ENCODE measurements around the gene C7orf33.

Gene C7orf33

GRCh38 chr7:148626828-148627227, 36.3 kb downstream of the C7orf33 start:
- Histone ChIP-seq H3K79me2 (ENCODE audit: insufficient read depth, low read length) (no peaks in the 10 kb centered on the region), H3K36me3 (ENCODE audit: insufficient read depth, low read length) (no peaks in the 10 kb centered on the region), H3K9ac (ENCODE audit: low read length) (no peak overlapping the region), H3K4me3 (ENCODE audit: low read depth, low read length, poor library complexity, severe bottlenecking) (no peak overlapping the region), H3K9me3 (ENCODE audit: low read length) (no peaks in the 10 kb centered on the region), H3K4me1 (ENCODE audit: insufficient read depth, low read length, severe bottlenecking) (no peaks in the 10 kb centered on the region), H3K9me2 (ENCODE audit: low read depth, low read length) (no peaks in the 10 kb centered on the region), H4K20me1 (ENCODE audit: insufficient read depth, low read length) (no peaks in the 10 kb centered on the region), H3F3A (ENCODE audit: insufficient read depth, low read length) (no peaks in the 10 kb centered on the region), H3K27ac (ENCODE audit: low read depth, low read length, poor library complexity, severe bottlenecking) (no peak overlapping the region), H3K27me3 (ENCODE audit: insufficient read depth, low read length) (no peaks in the 10 kb centered on the region), H3K4me2 (ENCODE audit: low read length) (no peak overlapping the region), H2AFZ (ENCODE audit: low read length) (no peak overlapping the region)
- TF ChIP-seq EZH2 (IDR thresholded peaks at IDR 0.05; ENCODE audit: borderline replicate concordance, low read length) = no peak
- TF ChIP-seq, protein P1, sequence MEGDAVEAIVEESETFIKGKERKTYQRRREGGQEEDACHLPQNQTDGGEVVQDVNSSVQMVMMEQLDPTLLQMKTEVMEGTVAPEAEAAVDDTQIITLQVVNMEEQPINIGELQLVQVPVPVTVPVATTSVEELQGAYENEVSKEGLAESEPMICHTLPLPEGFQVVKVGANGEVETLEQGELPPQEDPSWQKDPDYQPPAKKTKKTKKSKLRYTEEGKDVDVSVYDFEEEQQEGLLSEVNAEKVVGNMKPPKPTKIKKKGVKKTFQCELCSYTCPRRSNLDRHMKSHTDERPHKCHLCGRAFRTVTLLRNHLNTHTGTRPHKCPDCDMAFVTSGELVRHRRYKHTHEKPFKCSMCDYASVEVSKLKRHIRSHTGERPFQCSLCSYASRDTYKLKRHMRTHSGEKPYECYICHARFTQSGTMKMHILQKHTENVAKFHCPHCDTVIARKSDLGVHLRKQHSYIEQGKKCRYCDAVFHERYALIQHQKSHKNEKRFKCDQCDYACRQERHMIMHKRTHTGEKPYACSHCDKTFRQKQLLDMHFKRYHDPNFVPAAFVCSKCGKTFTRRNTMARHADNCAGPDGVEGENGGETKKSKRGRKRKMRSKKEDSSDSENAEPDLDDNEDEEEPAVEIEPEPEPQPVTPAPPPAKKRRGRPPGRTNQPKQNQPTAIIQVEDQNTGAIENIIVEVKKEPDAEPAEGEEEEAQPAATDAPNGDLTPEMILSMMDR (IDR thresholded peaks at IDR 0.05; ENCODE audit: low read length) = no peak

- TF ChIP-seq, protein P1 (IDR thresholded peaks at IDR 0.05; ENCODE audit: low read length) = no peak
- Histone ChIP-seq H3K79me2 (ENCODE audit: insufficient read depth, low read length) (no peaks in the 10 kb centered on the region), H3K4me2 (ENCODE audit: low read length) (no peak overlapping the region), H3K27ac (ENCODE audit: low read depth, low read length, poor library complexity, severe bottlenecking) (no peak overlapping the region), H3K9me2 (ENCODE audit: low read depth, low read length) (no peaks in the 10 kb centered on the region), H4K20me1 (ENCODE audit: insufficient read depth, low read length) (no peaks in the 10 kb centered on the region), H3K9ac (ENCODE audit: low read length) (no peak overlapping the region), H3K27me3 (ENCODE audit: insufficient read depth, low read length) (no peaks in the 10 kb centered on the region), H3K4me3 (ENCODE audit: low read depth, low read length, poor library complexity, severe bottlenecking) (no peak overlapping the region), H3K36me3 (ENCODE audit: insufficient read depth, low read length) (no peaks in the 10 kb centered on the region), H2AFZ (ENCODE audit: low read length) (no peak overlapping the region), H3K9me3 (ENCODE audit: low read length) (no peaks in the 10 kb centered on the region), H3K4me1 (ENCODE audit: insufficient read depth, low read length, severe bottlenecking) (no peaks in the 10 kb centered on the region), H3F3A (ENCODE audit: insufficient read depth, low read length) (no peaks in the 10 kb centered on the region)
Measured at GRCh38 chr7:148628011-148628410, 37.4 kb downstream of the C7orf33 start.

DNA sequence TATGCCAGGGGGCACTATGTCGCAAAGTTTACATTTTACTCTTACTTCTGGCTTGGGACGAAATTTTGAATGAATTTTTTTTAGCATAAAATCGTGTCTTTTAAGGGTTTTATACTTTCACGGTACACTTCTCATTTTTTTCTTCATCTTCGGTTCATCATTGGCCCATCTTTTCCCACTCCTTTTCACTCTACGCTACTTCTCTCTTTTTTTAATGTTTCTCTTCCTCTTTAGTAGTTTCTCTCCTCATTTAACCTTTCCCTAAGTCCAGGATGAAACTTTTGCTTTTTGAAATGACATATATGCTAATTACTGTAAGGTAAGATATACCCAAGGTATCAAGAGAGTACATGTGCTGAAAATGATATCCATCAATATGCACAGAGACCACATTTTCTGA, 39.5 kb downstream of the C7orf33 start:
- Histone ChIP-seq H3K9me3 (ENCODE audit: low read length) (no peaks in the 10 kb centered on the region), H3K9me2 (ENCODE audit: low read depth, low read length) (no peaks in the 10 kb centered on the region), H2AFZ (ENCODE audit: low read length) (no peak overlapping the region), H3K4me1 (ENCODE audit: insufficient read depth, low read length, severe bottlenecking) (no peaks in the 10 kb centered on the region), H3K27ac (ENCODE audit: low read depth, low read length, poor library complexity, severe bottlenecking) (no peak overlapping the region), H3K36me3 (ENCODE audit: insufficient read depth, low read length) (no peaks in the 10 kb centered on the region), H4K20me1 (ENCODE audit: insufficient read depth, low read length) (no peaks in the 10 kb centered on the region), H3F3A (ENCODE audit: insufficient read depth, low read length) (no peaks in the 10 kb centered on the region), H3K79me2 (ENCODE audit: insufficient read depth, low read length) (no peaks in the 10 kb centered on the region), H3K27me3 (ENCODE audit: insufficient read depth, low read length) (no peaks in the 10 kb centered on the region), H3K4me2 (ENCODE audit: low read length) (no peak overlapping the region), H3K9ac (ENCODE audit: low read length) (no peak overlapping the region), H3K4me3 (ENCODE audit: low read depth, low read length, poor library complexity, severe bottlenecking) (no peak overlapping the region)
- no peak for TF ChIP-seq EZH2 (IDR thresholded peaks at IDR 0.05; ENCODE audit: borderline replicate concordance, low read length)
- TF ChIP-seq, protein P1 (IDR thresholded peaks at IDR 0.05; ENCODE audit: low read length) = no peak
